SU-DHL-6 (cell line): Measurements from ENCODE around the gene ACTL8.

Source experiments
- H2AFZ ChIP-seq: fragments of 200-600 bp; sonication (generic); 2 replicates; pipeline ENCODE4 v1.6.1; 2014; ENCODE audit warnings: low read depth, mild to moderate bottlenecking, moderate library complexity, mixed read lengths, antibody characterized with exemption, low read length; ENCODE audit not compliant: severe bottlenecking
- H3F3A ChIP-seq: fragments of 200-600 bp; shearing (Covaris generic); 2 replicates; pipeline ENCODE4 v1.6.0; 2016; ENCODE audit warnings: antibody characterized with exemption, mild to moderate bottlenecking; ENCODE audit not compliant: insufficient read depth
- H3K27ac ChIP-seq: fragments of 200-600 bp; sonication (generic); 2 replicates; pipeline ENCODE4 v1.5.1; 2016; ENCODE audit warnings: low read depth, mild to moderate bottlenecking, low read length, moderate library complexity, mixed read lengths
- H3K27me3 ChIP-seq: fragments of 200-600 bp; sonication (generic), shearing (Covaris generic); 2 replicates; pipeline ENCODE4 v1.6.0; 2014; ENCODE audit warnings: mild to moderate bottlenecking, low read length
- H3K36me3 ChIP-seq: fragments of 200-600 bp; sonication (generic); 2 replicates; pipeline ENCODE4 v1.6.1; 2014; ENCODE audit warnings: mild to moderate bottlenecking, low read length, mixed read lengths
- H3K4me2 ChIP-seq: fragments of 300-600, 200-600 bp; shearing (Covaris generic), sonication (generic); 2 replicates; pipeline ENCODE4 v1.6.0; 2014; ENCODE audit warnings: low read length, low read depth, mild to moderate bottlenecking; ENCODE audit not compliant: poor library complexity, severe bottlenecking
- H3K4me3 ChIP-seq: fragments of 200-600 bp; sonication (generic); 2 replicates; pipeline ENCODE4 v1.5.1; 2014; ENCODE audit warnings: antibody characterized with exemption, low read length, mild to moderate bottlenecking, mixed read lengths; ENCODE audit not compliant: insufficient read depth, poor library complexity, severe bottlenecking
- H3K79me2 ChIP-seq: fragments of 200-600 bp; sonication (generic); 2 replicates; pipeline ENCODE4 v1.6.1; 2014; ENCODE audit warnings: mild to moderate bottlenecking, low read length, moderate library complexity; ENCODE audit not compliant: insufficient read depth
- H3K9ac ChIP-seq: fragments of 200-600 bp; sonication (generic); 2 replicates; pipeline ENCODE4 v1.7.0; 2014; ENCODE audit warnings: mild to moderate bottlenecking, low read length
- H3K9me2 ChIP-seq: fragments of 200-600 bp; sonication (generic); replicated peaks from 2 replicates; pipeline ENCODE4 v1.6.1; 2014; ENCODE audit warnings: low read length; ENCODE audit not compliant: insufficient read depth
- H3K9me3 ChIP-seq: fragments of 200-600 bp; sonication (generic); 2 replicates; pipeline ENCODE4 v1.6.1; 2014; ENCODE audit warnings: low read length, mixed read lengths; ENCODE audit not compliant: insufficient read depth
- H4K20me1 ChIP-seq: fragments of 200-600 bp; sonication (generic); 2 replicates; pipeline ENCODE4 v1.6.1; 2014; ENCODE audit warnings: low read depth, mild to moderate bottlenecking, antibody characterized with exemption, low read length, moderate library complexity, mixed read lengths
- CTCF ChIP-seq: fragments of 200-600 bp; sonication (generic); IDR thresholded peaks from one replicate; pipeline ENCODE4 v1.5.1; 2017; ENCODE audit warnings: antibody characterized with exemption, mild to moderate bottlenecking, low read length, moderate library complexity; ENCODE audit not compliant: insufficient read depth, poor library complexity, severe bottlenecking
- EZH2phosphoT487 ChIP-seq: fragments of 200-600 bp; sonication (generic), shearing (Covaris generic); conservative IDR thresholded peaks from 2 replicates; pipeline ENCODE4 v1.6.1; 2018; ENCODE audit warnings: mild to moderate bottlenecking, antibody characterized with exemption, low read length, moderate library complexity, mixed read lengths

The ACTL8 gene, protein sequence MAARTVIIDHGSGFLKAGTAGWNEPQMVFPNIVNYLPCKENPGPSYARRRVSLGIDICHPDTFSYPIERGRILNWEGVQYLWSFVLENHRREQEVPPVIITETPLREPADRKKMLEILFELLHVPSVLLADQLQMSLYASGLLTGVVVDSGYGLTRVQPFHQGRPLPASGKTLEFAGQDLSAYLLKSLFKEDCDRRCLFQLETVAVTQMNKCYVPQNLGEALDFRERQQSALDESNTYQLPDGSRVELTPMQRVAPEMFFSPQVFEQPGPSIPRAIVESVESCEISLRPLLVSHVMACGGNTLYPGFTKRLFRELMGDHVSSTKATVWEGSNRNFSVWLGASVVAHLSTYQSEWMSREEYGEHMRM

GRCh38 chr1:17755120-17755519 lies at the start of gene ACTL8:
Gene ACTL8, plus strand, starts transcription at chr1:17755333. Its CDS starts 67,676 bp downstream, at chr1:17823009.
- Histone ChIP-seq H2AFZ (no peak within 1 kb of the TSS), H4K20me1 (no peaks in the 10 kb centered on the region), H3K4me3 (no peak within 1 kb of the TSS), H3K9me2 (no peaks in the 10 kb centered on the region), H3F3A (no peaks in the 10 kb centered on the region), H3K27ac (no peak within 1 kb of the TSS), H3K36me3 (no peaks in the 10 kb centered on the region), H3K9ac (no peak within 1 kb of the TSS), H3K79me2 (no peaks in the 10 kb centered on the region), H3K9me3 (peaks cover 28% of the 10 kb centered on the region), H3K27me3 (no peaks in the 10 kb centered on the region), H3K4me2 (no peak within 1 kb of the TSS)
- TF ChIP-seq EZH2phosphoT487, result no peak
- peak; percentile 21 for TF ChIP-seq CTCF

DNA sequence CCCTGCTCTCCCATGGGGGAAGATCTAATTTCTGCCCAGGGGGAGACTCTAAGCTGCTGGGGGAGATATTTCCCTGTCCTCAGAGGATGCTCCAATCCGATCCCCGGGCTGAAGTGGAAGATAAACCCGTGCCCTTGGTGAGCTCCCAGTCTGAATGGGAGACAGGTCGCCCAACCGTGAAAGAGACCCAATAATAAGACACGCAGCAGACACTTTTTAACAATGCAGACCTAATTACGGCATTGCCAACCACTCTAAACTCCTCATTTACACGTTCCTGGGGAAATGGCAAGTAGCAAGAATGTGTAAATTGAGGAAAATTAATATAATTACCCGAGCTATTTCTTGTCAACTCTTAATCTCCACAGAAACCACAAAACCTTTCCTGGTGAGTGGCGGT lies 48.7 kb upstream of the ACTL8 start:
- Histone ChIP-seq H3F3A (no peaks in the 10 kb centered on the region), H3K4me3 (no peak overlapping the region), H2AFZ (no peak overlapping the region), H3K27me3 (no peaks in the 10 kb centered on the region), H3K36me3 (no peaks in the 10 kb centered on the region), H3K4me2 (no peak overlapping the region), H3K27ac (no peak overlapping the region), H3K9ac (no peak overlapping the region), H3K79me2 (no peaks in the 10 kb centered on the region), H3K9me2 (no peaks in the 10 kb centered on the region), H4K20me1 (no peaks in the 10 kb centered on the region), H3K9me3 (no peaks in the 10 kb centered on the region)
- TF ChIP-seq EZH2phosphoT487 (no peak), CTCF (no peak)

GRCh38 chr1:17709981-17710380 lies 45.2 kb upstream of the ACTL8 start:
- no peak overlapping the region for H3K9ac ChIP-seq
- H3K36me3 ChIP-seq, result no peaks in the 10 kb centered on the region
- no peaks in the 10 kb centered on the region for H4K20me1 ChIP-seq
- H3K79me2 ChIP-seq, result no peaks in the 10 kb centered on the region
- H3K9me3 ChIP-seq, result no peaks in the 10 kb centered on the region
- no peaks in the 10 kb centered on the region for H3K9me2 ChIP-seq
- H2AFZ ChIP-seq, result no peak overlapping the region
- no peaks in the 10 kb centered on the region for H3F3A ChIP-seq
- H3K27ac ChIP-seq, result no peak overlapping the region
- no peak overlapping the region for H3K4me3 ChIP-seq
- H3K4me2 ChIP-seq, result no peak overlapping the region
- no peak for TF ChIP-seq EZH2phosphoT487
- no peak for TF ChIP-seq CTCF
- no peaks in the 10 kb centered on the region for H3K27me3 ChIP-seq
